NCI-H1436 treated with DMSO at 0.1 percent for 48 hours (cell line): Measurements from ENCODE around the gene ACSL3.
"Not testable (repeated sequence)": the region's sequence is repeated elsewhere in the genome, so short reads cannot be mapped to it uniquely, and the experiment has no call there.

Source experiments
- DNase-seq: peaks from one replicate; lab custom pipeline; 2025; lab: John Stamatoyannopoulos, UW

Gene ACSL3

DNA sequence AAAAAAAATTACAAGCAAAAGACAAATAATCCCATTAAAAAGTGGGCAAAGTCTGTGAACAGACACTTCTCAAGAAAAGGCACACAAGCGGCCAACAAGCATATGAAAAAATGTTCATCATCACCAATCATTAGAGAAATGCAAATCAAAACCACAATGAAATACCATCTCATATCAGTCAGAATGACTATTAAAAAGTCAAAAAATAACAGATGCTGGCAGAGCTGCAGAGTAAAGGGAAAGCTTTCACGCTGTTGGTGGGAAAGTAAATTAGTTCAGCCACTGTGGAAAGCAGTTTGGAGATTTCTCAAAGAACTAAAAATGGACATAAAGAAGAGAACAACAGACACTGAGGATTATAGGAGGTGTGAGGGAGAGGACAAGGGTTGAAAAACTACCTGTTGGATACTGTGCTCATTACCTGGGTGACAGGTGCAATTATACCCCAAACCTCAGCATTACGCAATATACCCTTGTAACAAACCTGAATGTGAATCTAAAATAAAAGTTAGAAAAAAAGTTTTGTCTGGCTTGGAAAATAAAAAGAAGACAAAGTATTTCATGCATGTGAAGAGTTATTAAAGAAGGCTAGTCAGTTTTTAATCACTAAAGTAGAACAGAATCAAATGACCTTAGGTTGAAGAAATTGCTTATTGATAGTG lies 8.7 kb upstream of the ACSL3 start:
- no peak for DNase-seq

DNA sequence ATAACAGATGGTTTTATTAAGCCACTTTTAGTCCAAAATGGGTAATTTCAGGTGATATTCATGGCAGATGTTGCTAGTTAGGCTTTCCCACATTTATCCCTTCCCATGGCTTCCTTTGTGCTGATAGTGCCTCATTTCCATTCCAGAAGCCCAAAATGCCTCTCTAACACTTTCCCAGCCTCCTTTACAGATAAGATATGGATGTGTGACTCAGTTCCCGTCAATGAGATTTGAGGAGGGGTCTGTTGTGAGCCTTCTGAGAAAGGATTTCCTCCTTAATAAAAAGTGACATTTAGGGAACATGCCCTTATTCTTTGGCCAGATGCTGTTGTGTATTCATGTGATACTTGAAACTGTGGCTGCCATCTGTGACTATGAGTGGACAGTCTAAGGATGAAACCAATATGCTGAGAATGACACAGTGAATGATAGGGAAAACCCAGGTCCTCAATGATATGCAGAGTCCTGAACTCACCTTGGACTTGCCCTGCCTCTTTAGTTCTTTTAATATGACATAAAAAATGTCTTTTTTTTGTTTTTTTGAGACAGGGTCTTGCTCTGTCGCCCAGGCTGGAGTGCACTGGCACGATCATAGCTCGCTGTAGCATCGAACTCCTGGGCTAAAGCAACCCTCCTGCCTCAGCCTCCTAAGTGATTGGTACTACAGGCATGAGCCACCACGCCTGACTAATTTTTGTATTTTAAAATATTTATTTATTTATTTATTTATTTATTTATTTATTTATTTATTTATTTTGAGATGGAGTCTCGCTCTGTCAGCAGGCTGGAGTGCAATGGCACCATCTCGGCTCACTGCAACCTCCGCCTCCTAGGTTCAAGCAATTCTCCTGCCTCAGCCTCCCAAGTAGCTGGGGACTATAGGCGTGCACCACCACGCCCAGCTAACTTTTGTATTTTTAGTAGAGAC lies 5.8 kb upstream of the ACSL3 start:
- no peak for DNase-seq

DNA sequence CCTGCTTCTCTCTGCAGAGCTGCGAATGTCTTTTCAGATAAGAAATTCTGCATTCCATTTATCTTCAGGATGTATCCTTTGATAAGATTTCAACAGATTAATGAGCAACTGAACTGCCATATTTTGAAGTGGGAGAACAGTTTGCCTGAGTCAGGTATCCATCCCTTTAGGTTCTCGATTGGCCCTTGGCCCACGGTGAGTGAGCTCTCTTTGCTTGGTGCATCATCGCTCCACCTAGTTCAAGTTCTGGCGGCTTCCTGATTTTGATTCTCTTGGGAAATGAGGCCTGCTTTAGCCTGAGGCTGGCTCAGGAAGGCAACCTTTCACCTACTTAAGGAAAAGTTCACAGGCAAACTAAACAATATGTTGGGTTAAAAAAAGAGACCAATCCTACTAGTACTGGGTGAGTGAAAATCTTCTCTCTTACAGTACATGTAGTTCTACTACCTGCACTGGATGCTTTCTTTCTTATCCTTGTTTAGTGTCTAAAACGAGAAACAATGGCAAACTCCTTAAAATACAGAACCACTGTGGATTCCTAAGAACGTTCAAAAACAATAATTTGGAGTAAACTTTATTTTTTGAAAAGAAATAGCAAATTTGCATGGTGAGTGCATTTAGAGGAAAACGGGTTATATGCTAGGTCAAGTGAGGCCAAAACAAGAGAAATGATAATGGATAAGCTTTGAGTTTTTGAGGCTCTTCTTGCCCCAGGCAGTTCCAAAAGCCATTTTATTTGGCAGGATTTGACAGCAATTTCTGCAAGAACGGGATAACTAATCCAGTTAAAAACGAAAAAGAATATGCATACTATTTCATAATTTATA lies 837 bp upstream of the ACSL3 start:
- DNase-seq = peak; percentile 42

DNA sequence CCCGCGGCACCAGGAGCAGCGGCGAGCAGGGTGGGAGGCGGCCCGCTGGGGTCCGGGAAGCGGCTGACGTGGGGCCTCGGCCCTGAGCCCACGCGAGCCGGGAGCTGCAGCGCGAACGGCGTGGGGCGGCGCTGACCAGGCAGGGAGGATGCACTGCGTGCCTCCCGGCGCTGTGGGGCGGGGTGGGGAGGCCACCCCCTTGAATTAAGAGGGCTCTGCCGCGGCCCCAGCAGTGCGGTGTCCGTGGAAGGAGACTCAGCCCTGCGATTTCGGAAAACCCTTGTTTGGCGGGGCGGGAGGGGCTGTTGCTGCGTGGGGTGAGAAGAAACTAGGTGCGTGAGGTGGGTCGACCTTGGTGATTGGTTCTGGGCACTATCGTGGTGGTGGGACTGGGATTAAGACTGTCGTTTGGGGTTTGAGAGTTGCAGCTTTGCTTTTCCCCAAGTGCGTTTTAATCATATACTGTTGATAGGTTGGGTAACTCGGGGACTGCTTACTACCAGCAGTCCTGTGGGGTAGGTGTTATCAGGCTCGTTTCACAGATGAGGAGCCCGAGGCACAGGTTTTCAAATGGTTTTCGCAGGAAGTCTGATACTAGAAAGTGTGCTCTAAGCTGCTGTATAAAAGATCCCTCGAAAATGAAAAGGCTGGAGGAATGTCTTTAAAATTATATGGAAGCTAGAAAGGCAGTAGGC lies 722 bp downstream of the ACSL3 start:
- DNase-seq = no peak

DNA sequence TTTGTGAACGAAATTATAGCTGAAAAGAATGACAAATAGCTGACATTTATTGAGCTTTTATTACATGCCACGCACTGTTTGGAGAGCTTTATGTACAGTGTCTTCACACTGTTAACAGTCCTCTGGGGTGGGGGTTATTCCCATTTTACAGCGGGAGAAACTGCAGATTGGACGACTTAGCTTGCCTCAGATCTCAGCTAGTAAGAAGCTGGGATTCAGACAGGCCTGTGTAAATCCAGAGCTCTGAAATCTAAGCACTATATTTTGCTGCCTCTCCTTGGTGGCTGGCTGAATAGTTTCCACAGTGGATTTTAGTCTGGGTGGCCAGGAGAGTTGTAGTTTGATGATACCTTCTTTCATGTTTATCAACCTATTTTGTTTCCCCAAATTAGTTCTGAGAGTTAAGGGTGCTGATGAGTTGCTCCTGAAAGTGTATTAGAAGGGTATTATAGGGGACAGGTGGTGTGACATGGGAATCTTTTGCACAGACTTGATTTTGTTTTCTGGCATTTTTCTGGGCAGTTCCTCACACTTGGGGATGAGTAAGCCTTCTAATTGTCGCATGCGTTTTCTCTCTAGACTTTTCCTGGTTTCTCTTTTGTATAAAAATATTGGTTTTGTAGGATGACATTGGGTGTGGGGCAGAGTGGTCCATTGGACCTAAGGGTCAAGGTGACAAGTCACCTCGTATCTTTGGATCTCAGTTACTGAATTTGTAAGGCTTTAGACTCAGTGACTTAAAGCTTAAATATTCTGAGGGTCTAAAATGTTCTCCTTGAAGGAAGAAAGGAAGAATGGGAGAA lies 1.5 kb downstream of the ACSL3 start:
- no peak for DNase-seq

DNA sequence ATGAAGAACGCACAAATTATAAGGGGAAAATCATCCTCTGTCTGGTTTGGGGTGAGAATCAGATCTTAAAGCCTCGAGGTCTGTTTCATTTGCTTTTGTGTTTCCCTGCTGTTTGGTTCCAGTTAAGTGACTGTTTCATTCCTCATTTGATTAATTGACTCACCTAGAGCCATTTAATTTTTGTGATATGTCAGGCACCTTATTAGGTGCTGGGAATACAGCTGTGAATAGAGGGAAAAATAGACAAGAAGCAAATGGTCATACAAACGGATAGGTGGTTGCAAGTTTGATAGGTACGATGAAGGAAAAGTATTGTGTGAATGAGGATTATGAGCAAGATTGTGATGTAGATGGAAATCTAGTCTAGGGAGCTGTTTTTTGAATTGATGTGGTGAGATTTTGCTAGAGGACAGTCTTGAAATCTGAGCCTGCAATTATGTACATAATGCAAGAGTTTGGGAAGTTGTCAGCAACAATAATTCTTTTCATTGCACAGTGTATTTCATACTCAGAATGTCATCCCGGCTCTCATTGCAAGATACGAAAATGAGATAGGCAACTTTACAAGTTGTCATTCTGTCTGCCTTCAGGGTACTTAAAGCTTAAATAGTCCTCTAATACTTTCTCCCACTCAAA lies 2.2 kb downstream of the ACSL3 start:
- DNase-seq = no peak

DNA sequence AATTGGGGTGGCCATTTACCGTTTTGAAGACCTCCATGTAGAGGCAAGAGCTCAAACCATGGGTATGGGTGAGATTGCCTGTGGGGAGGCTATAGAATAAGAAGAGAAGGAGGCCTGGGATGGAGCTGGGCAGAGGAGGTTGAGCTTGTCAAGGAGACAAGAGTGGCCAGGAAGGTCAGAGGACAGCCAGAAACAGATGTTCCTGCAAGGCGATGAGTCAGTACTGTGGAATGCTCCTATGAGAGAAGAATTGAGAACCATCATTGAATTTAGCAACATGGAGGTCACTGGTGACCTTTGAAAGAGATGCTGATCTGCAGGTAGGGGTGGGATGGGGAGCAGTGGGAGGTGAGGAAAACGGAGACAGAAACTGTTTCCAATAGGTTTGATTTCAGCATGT lies 3.5 kb downstream of the ACSL3 start:
- no peak for DNase-seq

DNA sequence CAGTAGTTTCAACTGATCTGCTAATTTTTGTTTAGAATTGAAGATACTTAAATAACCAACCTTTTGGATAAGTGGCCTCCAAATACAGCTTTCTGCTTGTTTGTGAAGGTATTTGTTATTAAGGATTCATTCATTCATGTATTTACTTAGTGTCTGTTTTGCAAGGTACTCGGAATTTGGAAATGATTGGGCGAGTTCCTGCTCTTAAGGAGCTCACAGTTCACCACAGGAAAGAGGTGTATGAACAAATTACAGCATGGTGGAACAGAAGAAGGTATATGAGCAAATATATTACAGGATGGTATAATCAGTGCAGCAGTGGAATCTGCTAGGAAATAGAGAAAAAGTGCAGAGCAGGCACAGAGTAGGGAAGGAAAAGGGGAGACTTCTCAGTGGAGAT lies 4.5 kb downstream of the ACSL3 start:
- DNase-seq = no peak

DNA sequence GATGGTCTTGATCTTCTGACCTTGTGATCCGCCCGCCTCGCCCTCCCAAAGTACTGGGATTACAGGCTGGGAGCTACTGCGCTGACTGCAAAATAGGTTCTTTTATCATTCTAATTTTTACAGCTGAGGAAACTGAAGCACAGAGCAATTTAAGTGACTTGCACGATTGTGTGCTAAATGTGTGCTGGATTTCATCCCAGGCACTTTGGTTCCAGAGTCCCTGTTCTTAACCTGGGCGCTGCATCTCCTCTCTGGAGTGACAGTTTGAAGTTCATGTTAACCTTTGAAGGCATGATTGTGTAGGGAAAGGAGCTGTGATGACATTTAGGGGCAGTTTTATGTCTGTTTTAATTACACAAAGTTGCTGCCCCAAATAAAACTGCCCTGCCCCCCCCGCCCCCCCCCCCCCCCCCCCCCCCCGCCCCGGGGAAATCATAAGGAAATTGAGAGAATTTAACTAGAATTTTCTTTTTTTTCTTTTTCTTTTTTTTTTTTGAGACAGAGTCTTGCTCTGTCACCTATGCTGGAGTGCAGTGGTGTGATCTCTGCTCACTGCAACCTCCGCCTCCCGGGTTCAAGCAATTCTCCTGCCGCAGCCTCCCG lies 5.6 kb downstream of the ACSL3 start:
- DNase-seq = no peak

DNA sequence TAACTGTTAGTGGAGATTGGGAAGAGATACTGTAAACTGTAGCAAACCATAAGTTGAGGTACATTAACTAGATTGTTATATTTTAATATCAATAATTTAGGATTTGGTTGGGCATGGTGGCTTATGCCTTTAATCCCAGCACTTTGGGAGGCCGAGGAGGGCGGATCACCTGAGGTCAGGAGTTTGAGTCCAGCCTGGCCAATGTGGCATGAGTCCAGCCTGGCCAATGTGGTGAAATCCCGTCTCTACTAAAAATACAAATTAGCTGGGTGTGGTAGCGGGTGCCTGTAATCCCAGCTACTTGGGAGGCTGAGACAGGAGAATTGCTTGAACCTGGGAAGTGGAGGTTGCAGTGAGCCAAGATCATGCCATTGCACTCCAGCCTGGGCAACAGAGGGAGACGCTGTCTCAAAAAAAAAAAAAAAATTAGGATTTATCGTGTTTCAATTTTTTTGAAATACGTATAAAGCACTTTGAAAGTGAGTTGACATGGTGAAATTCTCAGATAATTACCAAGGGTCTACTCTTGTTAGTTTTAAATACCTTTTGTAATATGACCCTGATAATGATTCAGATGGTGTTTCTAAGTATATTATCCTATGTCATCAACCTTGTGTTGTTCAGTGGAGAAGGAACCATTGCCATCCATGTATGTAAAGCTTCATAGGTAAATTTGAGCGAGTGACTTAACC lies 7.9 kb downstream of the ACSL3 start:
- DNase-seq = not testable (repeated sequence)

DNA sequence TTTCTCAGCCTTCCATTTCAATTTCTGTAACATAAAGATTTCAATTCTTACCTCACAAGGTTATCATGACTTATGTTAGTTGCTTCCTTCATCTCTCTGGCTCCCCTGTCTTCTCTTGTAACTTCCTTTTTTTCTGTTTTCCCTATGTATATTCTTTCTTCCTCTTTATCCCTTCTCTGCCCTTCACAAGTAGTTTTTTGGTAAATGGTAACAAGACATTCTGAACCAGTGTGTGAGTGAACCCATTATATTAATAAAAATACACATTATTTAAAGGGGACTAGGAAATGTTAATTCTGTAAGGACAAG lies 8.4 kb downstream of the ACSL3 start:
- DNase-seq = no peak

DNA sequence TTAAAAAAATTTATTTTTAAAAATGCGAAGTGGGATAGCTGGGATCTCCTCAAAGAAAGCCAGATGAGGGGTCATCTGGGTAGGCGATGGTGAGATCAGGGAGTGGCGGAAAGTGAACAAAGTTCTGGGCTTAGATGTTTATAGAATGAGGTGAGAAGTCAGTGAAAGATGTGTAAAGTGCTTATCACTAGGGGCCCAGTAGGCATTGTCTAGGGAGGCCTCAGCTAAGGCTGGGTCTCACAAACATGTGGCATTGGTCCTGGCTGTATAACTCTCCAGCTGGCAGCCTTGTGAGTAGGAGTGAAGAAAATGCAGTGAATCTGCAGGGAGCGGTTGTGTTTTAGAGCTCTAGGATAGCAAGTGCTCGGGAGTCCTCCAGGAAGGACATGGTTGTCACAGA lies 10.5 kb downstream of the ACSL3 start:
- no peak for DNase-seq

DNA sequence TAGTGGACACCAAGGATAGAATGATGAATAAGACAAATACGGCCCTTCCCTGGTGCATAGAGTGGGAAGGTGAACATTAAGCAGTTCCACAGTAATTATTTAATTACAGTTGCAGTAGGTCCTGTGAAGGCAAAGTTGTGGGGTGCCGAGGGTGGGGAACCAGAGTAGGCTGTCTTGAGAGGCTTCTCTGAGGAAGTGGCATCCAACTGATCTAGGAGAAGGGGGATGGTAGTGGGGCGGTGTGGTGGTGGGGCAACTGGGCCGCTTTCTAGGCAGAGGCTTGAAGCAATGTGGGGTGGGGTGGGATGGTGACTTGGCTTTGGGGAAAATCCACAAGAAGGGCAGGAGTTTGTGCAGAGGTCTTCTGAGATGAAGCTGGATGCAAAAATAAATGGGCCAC lies 11.7 kb downstream of the ACSL3 start:
- no peak for DNase-seq

DNA sequence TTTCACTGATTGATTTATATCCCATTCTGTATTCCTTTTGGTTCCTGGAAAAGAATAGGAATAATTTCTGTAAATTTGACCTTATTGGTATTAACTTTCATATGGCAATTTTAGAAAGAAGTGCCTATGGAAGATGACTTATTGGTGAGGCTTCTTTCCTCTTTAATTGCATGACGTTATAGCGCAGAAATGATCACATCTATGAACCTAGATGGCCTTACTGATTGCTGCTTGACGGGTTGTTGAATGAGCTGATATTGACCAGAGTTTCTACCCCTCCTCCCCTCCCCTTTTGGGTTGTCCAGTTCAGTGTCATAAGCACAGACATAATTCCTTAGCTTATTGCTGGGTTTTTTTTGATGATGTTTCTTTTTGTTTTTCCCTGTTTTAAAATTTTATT lies 14.6 kb downstream of the ACSL3 start:
- DNase-seq = no peak

DNA sequence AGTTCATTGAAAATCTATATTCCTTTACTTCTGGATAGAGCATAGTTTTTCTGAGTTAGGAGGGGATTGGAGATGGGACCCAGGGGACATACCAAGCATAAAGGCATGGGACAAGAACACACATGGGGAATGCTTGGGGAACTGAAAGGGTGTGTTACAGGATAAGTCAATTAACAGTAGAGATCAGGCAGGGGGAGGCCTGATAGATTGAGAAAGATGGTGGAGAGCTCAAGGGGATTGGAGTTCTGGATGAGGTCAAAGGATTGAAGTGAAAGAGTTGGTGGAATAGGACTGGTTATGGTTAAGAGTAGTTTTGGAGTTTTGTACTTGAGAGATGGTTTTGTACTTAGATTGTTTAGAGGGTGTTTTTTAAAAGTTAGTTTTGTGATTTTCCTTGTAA lies 16.1 kb downstream of the ACSL3 start:
- no peak for DNase-seq

DNA sequence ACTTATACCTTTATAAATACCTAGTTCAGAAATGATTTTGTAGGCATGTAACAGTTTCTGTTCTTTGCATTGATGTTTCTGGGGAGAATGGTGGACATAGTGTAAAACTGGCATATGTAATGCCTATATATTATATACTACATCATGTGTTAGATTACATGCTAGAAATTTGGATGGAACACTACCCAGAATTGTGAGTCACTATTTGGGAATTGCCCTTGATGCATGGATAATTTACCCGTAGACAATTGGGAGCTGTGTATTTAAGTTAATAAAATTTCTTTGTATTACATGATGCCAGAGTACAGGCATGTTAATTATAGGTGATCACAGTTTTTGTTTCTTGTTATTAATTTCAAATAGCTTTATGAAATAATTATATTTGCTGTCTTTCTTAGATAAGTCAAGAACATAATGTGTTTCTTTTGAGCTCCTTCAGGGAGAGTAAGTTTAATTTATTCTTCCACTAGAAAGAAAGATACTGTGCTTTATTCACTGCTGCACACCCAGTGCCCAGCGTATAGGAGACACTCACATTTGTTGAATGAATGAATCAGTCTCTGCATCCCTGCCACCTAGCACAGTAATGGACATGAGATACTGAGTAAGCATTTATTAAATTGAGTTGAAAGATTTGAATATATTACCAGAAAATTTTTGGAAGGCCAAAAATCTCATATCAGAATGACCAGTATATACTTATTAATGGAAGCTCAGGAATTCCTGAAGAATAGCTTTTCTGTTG lies 16.9 kb downstream of the ACSL3 start:
- no peak for DNase-seq

DNA sequence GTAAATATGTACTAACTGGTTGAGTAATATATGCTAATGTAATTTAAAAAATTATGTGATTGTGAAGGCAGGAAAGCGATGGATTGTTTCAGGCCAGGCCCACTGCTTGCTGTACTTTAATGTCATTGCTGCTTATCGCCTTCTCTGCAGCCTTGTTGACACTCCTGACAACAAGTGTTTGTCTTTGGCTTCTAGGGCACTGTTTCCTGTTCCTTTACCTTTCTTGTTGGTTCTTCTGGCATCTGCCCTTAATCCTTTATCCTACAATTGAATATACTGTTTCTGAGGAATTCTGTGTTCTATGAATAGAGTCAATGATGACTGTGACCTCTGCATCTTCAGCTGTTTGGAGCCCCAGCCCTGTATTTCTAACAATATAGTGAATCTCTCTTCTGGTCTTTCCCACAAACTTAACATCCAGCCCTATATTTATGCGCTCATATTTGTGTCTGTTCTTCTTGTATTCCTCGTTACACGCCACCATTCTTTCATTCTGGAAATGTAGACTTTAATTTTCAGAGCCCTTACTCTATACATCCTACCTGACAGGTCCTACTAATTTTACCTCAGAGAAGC lies 17.6 kb downstream of the ACSL3 start:
- no peak for DNase-seq

DNA sequence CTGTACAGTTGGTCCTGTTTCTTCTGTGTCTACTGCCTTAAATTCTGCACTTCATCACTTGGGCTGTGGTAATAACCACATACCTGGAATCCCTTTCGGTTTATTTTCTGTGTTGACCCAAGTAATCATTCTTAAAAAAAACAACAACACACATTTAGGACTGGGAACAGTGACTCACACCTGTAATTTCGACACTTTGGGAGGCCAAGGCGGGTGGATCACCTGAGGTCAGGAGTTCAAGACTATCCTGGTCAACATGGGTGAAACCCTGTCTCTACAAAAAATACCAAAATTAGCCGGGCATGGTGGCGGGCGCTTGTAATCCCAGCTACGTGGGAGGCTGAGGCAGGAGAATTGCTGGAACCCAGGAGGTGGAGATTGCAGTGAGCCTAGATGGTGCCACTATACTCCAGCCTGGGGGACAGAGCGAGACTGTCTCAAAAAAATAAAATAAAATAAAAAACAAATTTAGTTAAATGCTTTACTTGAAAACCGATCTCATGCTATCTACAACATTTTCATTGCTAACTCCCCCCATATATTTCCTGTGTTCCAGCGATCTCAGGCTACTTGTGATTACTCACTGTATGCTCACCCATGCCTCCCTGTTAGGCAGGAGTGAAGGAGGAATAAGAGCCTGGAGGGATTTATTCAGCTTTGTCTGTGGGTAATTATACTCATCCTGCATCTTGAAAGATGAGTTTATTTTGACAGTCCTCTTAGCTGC lies 18.2 kb downstream of the ACSL3 start:
- no peak for DNase-seq
